Rectal smooth muscle tissue (tissue), 1 donor: ENCODE measurements around the gene PRKAG2.

Experiments used
- H3K27ac ChIP-seq: one replicate; pipeline ENCODE4 v1.7.0; 2013; ENCODE audit warnings: low read depth, low read length, inconsistent platforms
- H3K27me3 ChIP-seq: one replicate; pipeline ENCODE4 v1.7.0; 2013; ENCODE audit warnings: low read length; ENCODE audit not compliant: control insufficient read depth, insufficient read depth
- H3K36me3 ChIP-seq: one replicate; pipeline ENCODE4 v1.7.0; 2013; ENCODE audit warnings: low read length; ENCODE audit not compliant: control insufficient read depth, insufficient read depth
- H3K4me1 ChIP-seq: one replicate; pipeline ENCODE4 v1.7.0; 2013; ENCODE audit warnings: low read length; ENCODE audit not compliant: control insufficient read depth, insufficient read depth
- H3K4me3 ChIP-seq: one replicate; pipeline ENCODE4 v1.7.0; 2013; ENCODE audit warnings: low read length
- H3K9ac ChIP-seq: one replicate; pipeline ENCODE4 v1.7.0; 2013; ENCODE audit warnings: low read length

PRKAG2 gene

DNA sequence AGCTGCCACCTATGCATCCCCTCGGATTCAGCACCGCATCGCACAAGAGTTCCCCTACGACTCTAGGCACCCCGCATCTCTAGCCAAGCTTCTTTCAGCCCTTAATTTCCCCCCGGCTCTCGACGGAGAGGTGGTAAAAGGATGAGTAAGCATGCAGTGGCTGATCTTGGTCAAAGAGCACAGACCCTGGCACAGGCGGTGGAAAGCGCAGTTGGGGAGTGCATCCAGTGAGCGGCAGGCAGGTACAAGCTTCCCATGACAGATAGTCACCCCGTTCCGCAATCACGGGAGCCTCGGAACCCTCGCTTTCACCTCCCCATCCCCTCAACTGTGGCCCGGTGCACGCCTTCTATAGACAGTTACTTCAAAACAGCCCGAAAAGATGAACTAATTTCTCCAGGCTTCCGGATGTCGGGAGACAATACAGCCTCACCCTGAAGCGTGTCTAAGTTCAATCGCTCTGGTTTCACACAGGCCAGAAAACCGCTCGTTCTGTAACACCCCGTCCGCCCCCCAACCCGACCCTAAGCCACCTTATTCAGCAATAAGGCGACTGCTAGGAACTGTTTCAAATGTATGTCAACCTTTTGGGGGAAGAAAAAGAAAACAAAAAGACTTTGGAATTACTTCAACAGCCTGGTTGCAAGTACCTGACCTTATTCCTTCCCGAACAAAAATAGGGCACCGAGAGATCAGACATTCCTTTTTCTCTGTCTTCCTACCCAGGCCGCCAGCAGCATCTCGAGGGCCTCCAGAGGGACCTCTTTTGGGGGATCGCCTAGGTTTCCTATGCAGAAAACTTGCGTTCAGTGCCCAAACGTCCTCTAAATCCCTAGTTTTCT lies 358.6 kb downstream of the PRKAG2 start:
- H3K9ac ChIP-seq = peak overlapping the region; percentile 51
- peak overlapping the region; percentile 71 for H3K4me3 ChIP-seq
- no peaks in the 10 kb centered on the region for H3K36me3 ChIP-seq
- H3K27me3 ChIP-seq = no peaks in the 10 kb centered on the region
- peak overlapping the region; percentile 97 for H3K27ac ChIP-seq
- H3K4me1 ChIP-seq = peaks cover 10% of the 10 kb centered on the region

- no peaks in the 10 kb centered on the region for H3K27me3 ChIP-seq
- no peaks in the 10 kb centered on the region for H3K36me3 ChIP-seq
- H3K4me1 ChIP-seq = peaks cover 10% of the 10 kb centered on the region
- H3K27ac ChIP-seq = peak overlapping the region; percentile 97
- H3K4me3 ChIP-seq = peak overlapping the region; percentile 71
- no peak overlapping the region for H3K9ac ChIP-seq
Measured at GRCh38 chr7:151517601-151518104, 359.3 kb downstream of the PRKAG2 start.

GRCh38 chr7:151515276-151515565 lies 361.7 kb downstream of the PRKAG2 start:
- H3K4me1 ChIP-seq = peaks cover 10% of the 10 kb centered on the region
- H3K9ac ChIP-seq = no peak overlapping the region
- no peaks in the 10 kb centered on the region for H3K36me3 ChIP-seq
- H3K4me3 ChIP-seq = no peak overlapping the region
- no peaks in the 10 kb centered on the region for H3K27me3 ChIP-seq
- H3K27ac ChIP-seq = no peak overlapping the region

GRCh38 chr7:151514461-151515275 lies 362.2 kb downstream of the PRKAG2 start:
- H3K27ac ChIP-seq = no peak overlapping the region
- H3K4me1 ChIP-seq = peaks cover 10% of the 10 kb centered on the region
- H3K27me3 ChIP-seq = no peaks in the 10 kb centered on the region
- no peaks in the 10 kb centered on the region for H3K36me3 ChIP-seq
- no peak overlapping the region for H3K4me3 ChIP-seq
- no peak overlapping the region for H3K9ac ChIP-seq

DNA sequence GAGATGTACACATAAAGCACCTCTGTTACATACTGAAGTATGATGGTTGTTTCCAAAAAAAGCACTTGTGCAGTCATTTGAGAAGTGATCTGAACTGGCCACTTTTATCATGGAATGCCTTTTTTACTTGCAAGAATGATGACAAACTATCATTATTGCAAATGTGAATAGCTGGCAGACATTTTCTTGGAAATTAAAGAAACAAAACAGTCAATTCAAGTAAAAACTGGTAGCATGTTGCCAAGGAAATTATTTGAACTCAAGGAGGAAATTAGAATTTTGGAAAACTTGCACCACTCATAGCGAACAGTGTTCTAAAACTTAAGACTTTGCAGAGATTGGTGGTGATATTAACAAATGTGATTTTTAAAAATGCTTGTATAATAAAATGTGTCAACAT lies 363.8 kb downstream of the PRKAG2 start:
- Histone ChIP-seq H3K4me1 (peaks cover 16% of the 10 kb centered on the region), H3K36me3 (no peaks in the 10 kb centered on the region), H3K27ac (no peak overlapping the region), H3K27me3 (no peaks in the 10 kb centered on the region), H3K9ac (no peak overlapping the region), H3K4me3 (no peak overlapping the region)

- no peak overlapping the region for H3K4me3 ChIP-seq
- no peak overlapping the region for H3K27ac ChIP-seq
- H3K4me1 ChIP-seq = peaks cover 10% of the 10 kb centered on the region
- H3K9ac ChIP-seq = no peak overlapping the region
- no peaks in the 10 kb centered on the region for H3K27me3 ChIP-seq
- no peaks in the 10 kb centered on the region for H3K36me3 ChIP-seq
Measured at GRCh38 chr7:151512353-151512752, 364.6 kb downstream of the PRKAG2 start.

DNA sequence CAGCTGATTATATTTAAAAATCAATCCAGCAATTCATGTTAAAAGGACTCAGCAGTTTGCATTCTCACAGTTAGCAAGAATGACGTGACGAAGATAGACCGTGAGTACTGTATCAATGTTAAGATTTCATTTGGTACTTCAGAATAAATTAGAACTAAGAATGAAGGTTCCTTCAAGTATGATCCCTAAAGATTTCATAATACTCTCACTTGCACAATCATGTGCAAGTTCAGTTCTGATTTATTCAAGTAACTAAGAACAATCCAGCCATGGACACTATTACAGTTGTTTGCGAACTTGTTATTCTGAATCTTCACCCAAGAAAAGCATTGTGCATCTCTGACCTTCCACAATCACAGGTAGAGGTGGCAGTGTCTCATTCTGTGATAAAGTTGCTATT lies 365.0 kb downstream of the PRKAG2 start:
- Histone ChIP-seq H3K36me3 (no peaks in the 10 kb centered on the region), H3K27me3 (no peaks in the 10 kb centered on the region), H3K9ac (no peak overlapping the region), H3K4me3 (no peak overlapping the region), H3K4me1 (peaks cover 13% of the 10 kb centered on the region), H3K27ac (no peak overlapping the region)

GRCh38 chr7:151511270-151511669 lies 365.6 kb downstream of the PRKAG2 start:
- Histone ChIP-seq H3K4me1 (peaks cover 18% of the 10 kb centered on the region), H3K36me3 (no peaks in the 10 kb centered on the region), H3K9ac (no peak overlapping the region), H3K27me3 (no peaks in the 10 kb centered on the region), H3K27ac (no peak overlapping the region), H3K4me3 (no peak overlapping the region)

GRCh38 chr7:151509670-151510333 lies 367.1 kb downstream of the PRKAG2 start:
- Histone ChIP-seq H3K4me1 (peaks cover 15% of the 10 kb centered on the region), H3K27me3 (no peaks in the 10 kb centered on the region), H3K4me3 (no peak overlapping the region), H3K9ac (no peak overlapping the region), H3K27ac (peak overlapping the region; percentile 4), H3K36me3 (no peaks in the 10 kb centered on the region)

DNA sequence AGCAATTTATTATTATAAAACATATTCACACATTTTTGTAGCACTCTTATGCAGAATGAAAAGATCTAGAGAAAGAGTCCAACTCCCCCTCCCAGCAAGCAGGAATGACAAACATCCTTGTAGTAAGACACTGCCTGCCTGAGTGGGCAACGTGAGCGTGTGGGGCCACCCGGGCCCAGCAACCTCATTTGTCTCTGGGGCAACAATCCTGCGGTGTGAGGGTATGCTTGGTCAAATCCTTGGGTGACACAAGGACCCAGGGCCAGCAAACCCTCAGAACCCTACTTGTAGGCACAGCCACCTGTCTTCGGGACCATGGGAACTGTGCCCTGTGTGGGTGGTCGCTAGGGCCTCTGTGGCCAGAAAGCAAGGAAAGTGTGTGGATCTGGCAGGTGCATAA lies 367.9 kb downstream of the PRKAG2 start:
- Histone ChIP-seq H3K9ac (no peak overlapping the region), H3K4me3 (no peak overlapping the region), H3K27me3 (no peaks in the 10 kb centered on the region), H3K27ac (peak overlapping the region; percentile 33), H3K4me1 (peaks cover 17% of the 10 kb centered on the region), H3K36me3 (no peaks in the 10 kb centered on the region)

- no peak overlapping the region for H3K27ac ChIP-seq
- no peaks in the 10 kb centered on the region for H3K36me3 ChIP-seq
- H3K4me3 ChIP-seq = no peak overlapping the region
- no peaks in the 10 kb centered on the region for H3K27me3 ChIP-seq
- peaks cover 18% of the 10 kb centered on the region for H3K4me1 ChIP-seq
- no peak overlapping the region for H3K9ac ChIP-seq
Measured at GRCh38 chr7:151507806-151508205, 369.1 kb downstream of the PRKAG2 start.

- Histone ChIP-seq H3K27ac (peak overlapping the region; percentile 25), H3K4me3 (no peak overlapping the region), H3K9ac (no peak overlapping the region), H3K4me1 (peaks cover 18% of the 10 kb centered on the region), H3K27me3 (no peaks in the 10 kb centered on the region), H3K36me3 (no peaks in the 10 kb centered on the region)
Measured at GRCh38 chr7:151506901-151507382, 370.0 kb downstream of the PRKAG2 start.
